Adipose tissue (tissue), 3 donors: ENCODE results near the gene RAD9A. TPM values are rescaled to one million over a fixed set of nuclear protein-coding genes. Genes with fewer than 3 reads are reported as not detected.
"Not testable (repeated sequence)": the region's sequence is repeated elsewhere in the genome, so short reads cannot be mapped to it uniquely, and the experiment has no call there.

Source experiments
- H3K27ac ChIP-seq: one replicate; pipeline ENCODE4 v1.5.1; 2013; ENCODE audit warnings: low read depth, low read length
- WGBS, 3 donors: extraction: QIAGEN DNeasy Blood & Tissue Kit; methylation state at CpG; one replicate each; pipeline ENCODE4 v1.1.7; 2013; 5-methylcytosine and 5-hydroxymethylcytosine counted together
- polyA plus RNA-seq, 3 donors: library from polyadenylated mRNA; stranded (reverse); fragments of 200-250 nt; gene quantifications; one replicate each; pipeline ENCODE4 v1.2.3, GENCODE V29; 2013
- donor health status: healthy with polysubstance abuse.
- donor health status: Bipolar disorder and iron deficiency.
- donor health status: healthy.

Gene RAD9A
- polyA plus RNA-seq, 3 donors = 9.8 to 15.3 (median 10.2) TPM

DNA sequence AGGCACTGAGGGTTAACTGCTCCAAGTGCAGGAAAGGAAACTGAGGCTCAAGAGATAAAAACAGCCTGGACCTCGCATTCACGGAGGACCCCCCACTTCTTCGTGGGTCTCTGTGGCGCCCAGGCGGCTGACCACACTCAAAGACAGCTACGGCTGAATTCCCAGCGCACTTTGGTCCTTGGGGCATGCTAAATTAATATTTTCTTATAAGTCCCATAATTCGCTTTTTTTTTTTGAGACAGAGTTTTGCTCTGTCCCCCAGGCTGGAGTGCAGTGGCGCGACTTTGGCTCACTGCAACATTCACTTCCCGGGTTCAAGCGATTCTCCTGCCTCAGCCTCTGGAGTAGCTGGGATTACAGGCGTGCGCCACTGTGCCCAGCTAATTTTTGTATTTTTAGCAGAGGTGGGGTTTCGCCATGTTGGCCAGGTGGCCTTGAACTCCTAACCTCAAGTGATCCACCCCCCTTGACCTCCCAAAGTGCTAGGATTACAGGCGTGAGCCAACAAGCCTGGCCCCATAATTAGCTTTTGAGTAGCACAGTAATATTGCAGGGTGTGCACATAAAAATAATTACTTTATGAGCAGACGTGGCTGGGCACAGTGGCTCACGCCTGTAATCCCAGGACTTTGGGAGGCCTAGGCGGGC, 10.5 kb downstream of the RAD9A start:
- H3K27ac ChIP-seq = peak overlapping the region; percentile 62
- 48 to 52% (median 51%) methylated on average over 19 of the region's 19 CpGs for WGBS, 3 donors

DNA sequence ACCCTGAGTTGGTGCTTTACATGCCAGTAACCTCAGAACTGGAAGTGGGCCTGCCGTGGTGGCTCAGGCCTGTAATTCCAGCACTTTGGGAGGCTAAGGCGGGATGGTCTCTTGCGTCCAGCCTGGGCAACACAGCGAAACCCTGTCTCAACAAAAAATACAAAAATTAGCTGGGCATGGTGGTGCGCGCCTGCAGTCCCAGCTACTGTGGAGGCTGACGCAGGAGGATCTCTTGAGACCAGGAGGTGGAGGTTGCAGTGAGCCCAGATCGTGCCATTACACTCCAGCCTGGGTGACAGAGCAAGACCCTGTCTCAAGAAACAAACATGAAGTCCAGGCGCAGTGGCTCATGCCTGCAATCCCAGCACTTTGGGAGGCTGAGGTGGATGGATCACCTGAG, 11.3 kb downstream of the RAD9A start:
- H3K27ac ChIP-seq = not testable (repeated sequence)
- 90 to 94% (median 92%) methylated on average over 9 of the region's 9 CpGs for WGBS, 3 donors

DNA sequence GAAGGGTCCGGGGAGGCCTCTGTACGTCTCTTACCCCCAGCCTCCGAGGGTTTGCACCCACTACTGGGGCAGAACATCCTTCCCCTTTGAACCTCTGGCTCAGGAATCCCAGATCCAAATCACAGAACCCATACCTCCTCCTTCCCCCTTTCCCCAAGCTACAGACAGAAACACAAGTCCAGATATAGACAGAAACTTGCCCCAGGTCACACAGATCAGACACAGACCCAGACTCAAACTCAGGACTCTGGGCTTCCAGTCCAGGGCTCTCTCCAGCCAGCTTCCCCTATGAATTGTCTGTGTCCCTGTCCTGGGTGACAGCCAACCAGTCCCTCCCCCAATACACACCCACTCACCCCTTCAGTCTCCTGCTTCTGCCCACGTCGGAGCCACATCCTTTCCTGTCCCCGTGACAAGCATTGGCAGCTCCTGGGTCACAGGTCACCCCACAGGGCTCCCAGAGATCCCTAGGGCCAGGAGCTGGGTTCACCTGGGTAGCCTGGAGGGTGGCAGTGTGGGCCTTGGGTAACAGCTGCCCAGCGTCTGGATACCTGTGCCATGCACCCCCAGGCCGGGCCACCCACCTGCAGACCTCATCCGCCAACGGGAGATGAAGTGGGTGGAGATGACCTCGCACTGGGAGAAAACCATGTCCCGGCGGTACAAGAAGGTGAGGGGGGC, 12.9 kb downstream of the RAD9A start:
- H3K27ac ChIP-seq = no peak overlapping the region
- 51 to 62% (median 52%) methylated on average over 12 to 13 of the region's 13 CpGs for WGBS, 3 donors

DNA sequence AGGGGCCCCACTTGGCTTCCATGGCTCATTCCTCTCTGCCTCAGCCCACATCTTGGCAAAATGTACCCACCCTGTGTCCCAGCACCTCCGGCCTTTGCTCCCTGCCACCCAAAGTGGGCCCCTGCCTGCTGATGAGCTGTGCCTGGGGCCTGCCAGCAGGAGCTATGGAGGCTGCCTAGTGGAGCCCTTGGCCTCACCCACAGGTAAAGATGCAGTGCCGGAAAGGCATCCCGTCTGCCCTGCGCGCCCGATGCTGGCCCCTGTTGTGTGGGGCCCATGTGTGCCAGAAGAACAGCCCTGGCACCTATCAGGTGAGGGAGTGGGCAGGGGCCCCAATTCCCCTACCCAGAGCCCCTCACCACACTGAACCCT, 13.4 kb downstream of the RAD9A start:
- WGBS, 3 donors = 89 to 94% (median 91%) methylated on average over 6 of the region's 6 CpGs
- H3K27ac ChIP-seq = no peak overlapping the region

DNA sequence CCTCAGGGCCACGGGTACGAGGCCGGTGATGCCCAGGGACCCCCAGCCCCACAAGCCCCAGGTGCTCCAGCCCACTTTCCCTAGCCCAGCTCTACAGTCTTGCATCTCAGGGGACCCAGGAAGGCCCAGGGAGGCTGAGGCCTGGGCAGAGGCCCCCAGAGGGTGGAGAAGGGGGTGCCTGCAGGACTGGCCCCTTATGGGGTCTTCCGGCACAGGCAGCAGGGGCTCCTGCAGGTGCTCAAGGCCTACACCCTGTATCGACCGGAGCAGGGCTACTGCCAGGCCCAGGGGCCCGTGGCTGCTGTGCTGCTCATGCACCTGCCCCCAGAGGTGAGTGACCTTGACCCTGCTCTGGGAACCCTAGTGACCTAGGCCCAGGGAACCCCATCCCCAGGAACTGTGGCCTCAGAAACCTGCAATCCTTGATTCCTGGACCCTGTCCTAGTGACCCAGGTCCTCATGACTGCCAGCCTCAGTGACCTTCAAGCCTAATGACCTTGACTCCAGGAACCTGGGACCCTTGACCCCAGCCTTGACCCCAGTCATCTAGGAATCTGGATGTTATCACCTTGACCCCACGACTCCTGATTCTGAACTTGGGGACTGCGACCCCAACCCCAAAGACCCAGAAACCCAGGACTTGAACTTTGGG, 14.0 kb downstream of the RAD9A start:
- no peak overlapping the region for H3K27ac ChIP-seq
- WGBS, 3 donors = 84 to 93% (median 89%) methylated on average over 8 to 9 of the region's 9 CpGs

DNA sequence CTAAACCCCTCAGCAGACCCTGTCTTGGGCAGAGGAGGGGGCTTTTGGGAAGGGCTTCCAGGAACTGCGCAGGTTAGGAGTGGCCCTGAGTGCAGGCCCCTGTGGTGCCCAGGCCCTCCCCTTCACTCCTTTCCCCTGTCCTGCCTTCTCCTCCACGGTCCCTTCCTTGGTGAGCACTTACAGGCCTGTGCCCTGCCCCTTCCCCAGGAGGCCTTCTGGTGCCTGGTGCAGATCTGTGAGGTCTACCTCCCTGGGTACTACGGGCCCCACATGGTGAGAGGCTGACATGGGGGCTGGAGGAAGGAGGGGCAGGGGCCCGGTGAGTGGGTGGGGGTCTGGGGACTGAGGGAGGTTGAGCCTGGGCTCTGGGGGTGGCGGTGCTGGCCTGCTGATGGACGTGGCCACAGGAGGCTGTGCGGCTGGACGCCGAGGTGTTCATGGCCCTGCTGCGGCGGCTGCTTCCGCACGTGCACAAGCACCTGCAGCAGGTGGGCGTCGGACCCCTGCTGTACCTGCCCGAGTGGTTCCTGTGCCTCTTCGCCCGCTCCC, 14.7 kb downstream of the RAD9A start:
- H3K27ac ChIP-seq = no peak overlapping the region
- WGBS, 3 donors = 78 to 84% (median 84%) methylated on average over 14 to 18 of the region's 18 CpGs

DNA sequence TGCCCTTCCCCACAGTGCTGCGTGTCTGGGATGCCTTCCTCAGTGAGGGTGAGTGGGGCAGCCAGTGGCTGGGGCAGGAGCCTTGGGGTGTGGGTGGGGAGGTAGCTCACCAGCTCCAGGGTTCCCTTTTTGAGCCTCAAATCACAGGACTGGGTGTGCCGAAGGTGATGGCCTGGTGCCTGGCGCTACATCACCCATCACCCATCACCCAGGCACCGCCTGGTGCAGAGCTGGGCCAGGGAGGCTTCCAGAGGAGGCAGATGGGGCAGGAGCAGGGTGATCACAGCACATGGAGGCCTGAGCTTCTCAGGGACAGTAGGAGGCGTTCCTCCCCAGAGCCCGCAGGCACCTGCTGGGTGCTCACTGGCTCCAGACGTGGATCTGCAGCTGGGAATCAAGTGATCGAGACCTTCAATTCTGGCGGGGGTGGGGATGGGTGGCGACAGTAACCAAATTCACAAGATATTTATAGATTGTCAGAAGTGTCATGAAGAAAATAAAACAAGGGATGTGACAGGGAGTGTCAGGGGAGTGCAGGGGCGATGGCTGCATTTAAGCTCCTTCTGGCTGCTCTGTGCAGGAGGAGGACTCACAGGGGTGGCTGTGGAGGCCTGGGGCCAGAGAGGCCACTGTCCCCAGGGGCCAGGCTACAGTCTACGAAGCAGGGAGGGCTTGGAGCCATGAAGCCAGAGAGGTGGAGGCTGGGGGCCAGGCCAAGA, 15.3 kb downstream of the RAD9A start:
- H3K27ac ChIP-seq = no peak overlapping the region

GRCh38 chr11:67407688-67408163, 15.9 kb downstream of the RAD9A start:
- 57 to 75% (median 63%) methylated on average over 12 of the region's 12 CpGs for WGBS, 3 donors
- H3K27ac ChIP-seq = no peak overlapping the region

More for the DNA sequence above, 15.3 kb downstream of the RAD9A start:
- WGBS, 3 donors = 45 to 59% (median 47%) methylated on average over 12 of the region's 12 CpGs

DNA sequence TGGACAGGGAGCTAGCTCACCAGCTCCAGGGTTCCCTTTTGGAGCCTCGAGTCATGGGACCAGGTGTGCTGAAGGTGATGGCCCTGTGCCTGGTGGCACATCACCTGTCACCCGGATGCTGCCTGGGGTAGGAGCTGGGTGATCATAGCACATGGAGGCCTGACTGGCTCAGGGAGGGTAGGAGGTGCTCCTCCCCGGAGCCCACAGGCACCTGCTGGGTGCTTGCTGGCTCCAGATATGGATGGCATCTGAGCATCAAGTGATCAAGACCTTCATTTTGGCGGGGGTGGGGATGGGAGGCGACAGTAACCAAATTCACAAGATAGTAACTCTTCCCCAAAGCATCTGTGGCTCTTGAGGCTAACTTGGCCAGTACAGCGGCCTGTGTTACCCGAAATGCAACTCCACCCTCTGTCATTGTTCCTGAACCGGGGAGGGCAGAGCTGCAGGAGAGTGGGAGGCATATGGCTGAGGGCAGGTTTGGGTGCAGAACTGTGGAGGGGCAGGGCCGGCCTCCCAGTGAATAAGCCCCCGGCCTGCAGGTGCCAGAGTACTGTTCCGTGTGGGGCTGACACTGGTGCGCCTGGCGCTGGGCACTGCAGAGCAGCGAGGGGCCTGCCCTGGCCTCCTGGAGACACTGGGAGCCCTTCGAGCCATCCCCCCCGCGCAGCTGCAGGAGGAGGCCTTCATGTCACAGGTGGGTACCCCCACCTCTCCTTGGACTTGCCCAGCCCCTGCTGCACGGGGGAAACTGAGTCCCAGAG, 16.8 kb downstream of the RAD9A start:
- H3K27ac ChIP-seq = no peak overlapping the region
- WGBS, 3 donors = 54 to 62% (median 58%) methylated on average over 18 of the region's 18 CpGs

GRCh38 chr11:67409261-67409666, 17.5 kb downstream of the RAD9A start:
- 35 to 70% (median 39%) methylated on average over 20 to 24 of the region's 24 CpGs for WGBS, 3 donors
- no peak overlapping the region for H3K27ac ChIP-seq

GRCh38 chr11:67409781-67410368, 18.1 kb downstream of the RAD9A start:
- no peak overlapping the region for H3K27ac ChIP-seq
- 29 to 36% (median 33%) methylated on average over 12 to 13 of the region's 13 CpGs for WGBS, 3 donors

GRCh38 chr11:67410369-67410831, 18.6 kb downstream of the RAD9A start:
- H3K27ac ChIP-seq = no peak overlapping the region
- 50 to 80% (median 77%) methylated on average over 15 of the region's 15 CpGs for WGBS, 3 donors

GRCh38 chr11:67410984-67411784, 19.4 kb downstream of the RAD9A start:
- 66 to 81% (median 74%) methylated on average over 17 of the region's 17 CpGs for WGBS, 3 donors
- no peak overlapping the region for H3K27ac ChIP-seq

- H3K27ac ChIP-seq = no peak overlapping the region
- 51 to 73% (median 63%) methylated on average over 7 of the region's 7 CpGs for WGBS, 3 donors
Measured at GRCh38 chr11:67411785-67412152, 20.0 kb downstream of the RAD9A start.

- WGBS, 3 donors = 47 to 74% (median 74%) methylated on average over 9 of the region's 9 CpGs
- H3K27ac ChIP-seq = no peak overlapping the region
Measured at GRCh38 chr11:67412495-67413179, 20.9 kb downstream of the RAD9A start.

DNA sequence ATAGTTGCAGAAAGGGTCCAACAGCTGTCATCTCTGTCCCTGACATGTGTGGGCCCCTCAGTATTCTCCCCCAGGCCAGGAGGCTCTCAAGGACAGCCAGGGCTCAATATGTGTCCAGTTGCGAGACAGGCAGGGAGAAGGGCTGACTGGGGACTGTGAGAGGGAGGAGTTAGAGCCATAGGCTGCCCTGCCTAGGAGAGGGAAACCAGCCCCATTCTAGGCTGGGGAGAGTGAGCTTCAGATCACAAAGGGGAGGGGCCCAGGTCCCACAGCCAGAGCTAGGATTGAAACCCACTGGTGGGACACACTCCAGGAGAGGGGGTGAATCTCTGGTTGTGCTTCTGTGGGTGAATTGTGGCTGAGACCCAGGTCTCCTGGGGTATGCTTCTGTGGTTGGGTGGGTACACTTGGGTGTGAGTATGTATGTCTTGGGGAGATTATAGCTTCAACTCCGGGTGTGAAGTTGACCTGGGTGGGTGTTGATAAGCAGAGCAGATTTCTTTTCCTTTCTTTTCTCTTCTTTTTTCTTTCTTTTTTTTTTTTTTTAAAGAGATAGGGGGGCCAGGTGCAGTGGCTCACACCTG, 21.6 kb downstream of the RAD9A start:
- 28 to 75% (median 73%) methylated on average over 2 of the region's 2 CpGs for WGBS, 3 donors
- H3K27ac ChIP-seq = no peak overlapping the region
